GM21515 (cell line): ENCODE results near the gene IL32.

Experiments used
- ATAC-seq: cut with Tn5 transposase; IDR thresholded peaks from one replicate; pipeline ENCODE4 v1.9.1; 2021; ENCODE audit not compliant: unreplicated experiment

The IL32 gene, protein sequence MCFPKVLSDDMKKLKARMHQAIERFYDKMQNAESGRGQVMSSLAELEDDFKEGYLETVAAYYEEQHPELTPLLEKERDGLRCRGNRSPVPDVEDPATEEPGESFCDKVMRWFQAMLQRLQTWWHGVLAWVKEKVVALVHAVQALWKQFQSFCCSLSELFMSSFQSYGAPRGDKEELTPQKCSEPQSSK

GRCh38 chr16:3065069-3065741 is at the start of gene IL32:
IL32 (plus strand) TSS chr16:3065640; CDS start chr16:3065812, 172 bp downstream.
- no peak for ATAC-seq

GRCh38 chr16:3015865-3016521 is 49.4 kb upstream of the IL32 start:
- ATAC-seq = no peak

GRCh38 chr16:3017344-3017743 is 48.1 kb upstream of the IL32 start:
- ATAC-seq = no peak

- no peak for ATAC-seq
Observed at GRCh38 chr16:3017794-3018506, 47.5 kb upstream of the IL32 start, which contains the start of gene CLDN6. CLDN6 (minus strand) TSS chr16:3018183; CDS start chr16:3016021, 2,162 bp downstream.

DNA sequence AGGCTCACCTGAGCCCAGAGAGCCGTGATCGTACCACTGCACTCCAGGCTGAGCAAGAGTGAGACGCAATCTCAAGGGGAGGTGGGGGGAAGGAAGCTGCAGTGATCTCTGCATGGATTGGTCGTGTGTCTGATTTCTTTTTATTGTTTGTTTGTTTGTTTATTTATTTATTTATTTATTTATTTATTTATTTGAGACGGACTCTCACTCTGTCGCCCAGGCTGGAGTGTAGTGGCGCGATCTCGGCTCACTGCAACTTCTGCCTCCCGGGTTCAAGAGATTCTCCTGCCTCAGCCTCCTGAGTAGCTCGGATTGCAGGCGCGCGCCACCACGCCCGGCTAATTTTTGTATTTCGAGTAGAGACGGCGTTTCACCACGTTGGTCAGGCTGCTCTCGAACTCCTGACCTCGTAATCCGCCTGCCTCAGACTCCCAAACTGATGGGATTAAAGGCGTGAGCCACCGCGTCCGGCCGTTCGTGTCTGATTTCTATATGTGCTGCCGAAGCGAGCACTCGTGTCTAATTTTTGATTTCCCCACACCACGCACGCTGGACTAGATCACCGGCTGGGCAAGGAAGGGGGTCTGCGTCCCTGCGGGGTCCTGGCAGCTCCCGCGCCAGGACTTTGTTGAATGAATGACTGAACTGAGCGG is 45.7 kb upstream of the IL32 start:
- no peak for ATAC-seq

DNA sequence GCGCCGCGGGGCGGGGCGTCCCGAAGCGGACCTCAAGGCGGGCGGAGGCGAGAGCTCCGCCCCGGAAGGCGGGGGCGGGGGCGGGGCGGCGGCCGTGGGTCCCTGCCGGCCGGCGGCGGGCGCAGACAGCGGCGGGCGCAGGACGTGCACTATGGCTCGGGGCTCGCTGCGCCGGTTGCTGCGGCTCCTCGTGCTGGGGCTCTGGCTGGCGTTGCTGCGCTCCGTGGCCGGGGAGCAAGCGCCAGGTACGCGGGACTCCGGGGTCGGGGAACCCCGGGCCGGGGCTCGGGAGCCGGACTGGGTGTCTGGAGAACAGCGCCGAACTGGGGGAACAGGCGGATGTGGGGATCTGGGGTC is 45.2 kb upstream of the IL32 start, which contains the start of gene TNFRSF12A:
Gene TNFRSF12A, plus strand, starts transcription at position 122 of the 357 bp plus-strand sequence. Its CDS starts 30 bp downstream, at position 152.
- no peak for ATAC-seq

DNA sequence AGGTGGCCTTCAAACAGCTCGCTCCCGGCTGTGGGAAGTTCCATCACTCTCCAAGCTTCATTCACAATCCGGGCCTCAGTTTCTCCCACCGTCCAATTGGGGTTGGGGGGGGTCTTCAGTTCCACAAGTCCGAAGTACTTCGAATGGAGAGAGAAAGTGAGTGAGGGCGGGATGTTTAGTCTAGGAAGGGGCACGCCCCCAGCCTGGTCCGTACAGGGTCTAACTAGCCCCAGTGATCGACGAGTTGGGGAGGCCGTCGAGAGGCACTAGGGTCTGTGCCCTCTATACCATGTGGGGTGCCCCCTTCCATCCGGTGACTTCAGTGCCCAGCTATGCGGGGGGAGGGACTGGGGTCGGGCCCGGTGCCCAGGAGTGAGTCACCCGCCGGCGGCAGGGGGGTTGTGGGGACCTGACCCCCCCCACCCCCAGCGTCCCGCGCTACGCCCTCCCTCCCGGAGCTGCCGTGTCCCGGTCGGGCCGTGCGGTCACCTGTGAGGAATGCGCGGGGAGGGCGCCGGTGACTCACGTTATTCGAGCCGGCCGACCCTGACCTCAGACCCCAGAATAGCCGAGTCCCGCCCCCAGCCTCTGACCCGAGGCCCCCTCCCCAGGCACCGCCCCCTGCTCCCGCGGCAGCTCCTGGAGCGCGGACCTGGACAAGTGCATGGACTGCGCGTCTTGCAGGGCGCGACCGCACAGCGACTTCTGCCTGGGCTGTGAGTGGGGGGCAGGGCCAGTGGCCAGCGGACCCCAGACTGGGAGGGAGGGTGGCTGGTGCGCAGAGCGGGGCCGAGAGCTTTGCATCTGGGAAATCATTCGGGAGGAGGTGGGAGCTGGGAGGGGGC is 44.6 kb upstream of the IL32 start:
- no peak for ATAC-seq

- ATAC-seq = no peak
Observed at GRCh38 chr16:3021449-3022207, 43.8 kb upstream of the IL32 start.

DNA sequence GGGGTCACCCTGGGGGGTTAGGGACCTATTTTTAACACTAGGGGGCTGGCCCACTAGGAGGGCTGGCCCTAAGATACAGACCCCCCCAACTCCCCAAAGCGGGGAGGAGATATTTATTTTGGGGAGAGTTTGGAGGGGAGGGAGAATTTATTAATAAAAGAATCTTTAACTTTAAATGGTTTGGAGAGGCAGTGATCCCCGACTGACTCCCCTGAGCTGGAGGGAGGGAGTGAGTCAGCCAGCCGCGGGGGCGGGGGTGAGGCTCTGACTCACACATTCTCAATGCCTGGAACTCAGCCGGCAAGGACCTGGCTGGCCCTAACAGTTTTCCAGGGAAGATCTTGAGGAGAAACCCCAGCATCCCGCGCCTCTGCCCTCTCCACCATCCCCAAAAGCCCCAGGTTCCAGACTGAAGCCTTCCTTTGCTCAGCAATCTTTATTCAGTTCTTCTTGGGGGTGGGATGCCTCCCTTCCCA is 43.2 kb upstream of the IL32 start:
- ATAC-seq = no peak

- no peak for ATAC-seq
Observed at GRCh38 chr16:3022684-3023414, 42.6 kb upstream of the IL32 start.

DNA sequence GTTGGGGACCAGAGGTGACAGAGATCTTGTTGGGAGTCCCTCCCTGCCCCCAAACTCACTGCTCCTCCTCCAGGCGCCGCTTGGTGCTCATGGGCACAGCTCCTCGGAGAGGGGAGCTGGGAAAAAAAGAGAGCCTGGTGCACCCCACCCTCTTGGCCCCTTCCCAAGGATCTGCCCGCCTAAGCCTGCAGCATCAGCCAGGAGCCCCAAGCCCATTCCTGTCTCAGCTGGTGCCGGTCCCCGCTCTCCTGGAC is 42.1 kb upstream of the IL32 start:
- ATAC-seq = no peak

DNA sequence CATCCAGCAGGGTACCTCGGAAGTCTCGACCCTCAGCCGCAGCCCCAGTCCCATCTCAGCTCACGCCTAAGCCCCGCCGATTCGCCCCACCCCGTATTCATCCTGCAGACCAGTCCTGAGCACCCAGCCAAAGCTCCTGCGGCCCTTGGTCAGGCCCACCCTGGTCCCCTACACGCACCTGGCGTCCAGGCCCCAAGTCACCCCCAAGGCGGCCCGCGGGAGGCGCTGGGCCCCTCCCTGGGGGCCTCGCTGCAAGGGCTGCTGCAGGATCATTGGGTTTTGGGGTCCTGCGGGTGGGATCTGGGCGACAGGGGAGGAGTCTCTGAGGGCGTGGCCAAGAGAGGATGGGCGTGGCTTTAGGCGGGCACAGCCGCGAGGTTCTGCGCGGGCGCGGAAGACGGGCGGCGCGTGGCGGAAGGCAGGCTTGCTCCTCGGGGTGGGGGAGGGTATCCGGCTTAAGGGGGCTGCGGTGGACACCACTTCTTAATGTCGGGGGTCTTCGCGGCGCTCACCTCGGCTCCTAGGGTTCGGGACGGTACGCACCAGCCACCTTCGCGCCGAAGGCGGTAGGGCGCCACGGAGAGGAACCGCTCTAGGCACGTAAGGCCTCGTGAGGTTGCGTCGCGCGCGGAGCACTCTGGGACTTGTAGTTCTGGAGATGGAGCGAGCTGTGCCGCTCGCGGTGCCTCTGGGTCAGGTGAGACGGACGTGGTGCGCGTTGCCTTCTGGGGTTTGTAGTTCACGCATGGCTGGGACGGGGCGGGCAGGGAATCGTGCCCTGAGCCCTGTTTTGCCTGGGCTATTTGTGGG is 41.6 kb upstream of the IL32 start, which contains the start of the genes HCFC1R1 and THOC6:
Gene HCFC1R1, minus strand, starts transcription at position 274 of the 810 bp plus-strand sequence. Its CDS starts 1 bp downstream, at position 273.
Gene THOC6, plus strand, starts transcription at position 367 of the 810 bp plus-strand sequence. Its CDS starts 292 bp downstream, at position 659.
- ATAC-seq = peak; percentile 71

DNA sequence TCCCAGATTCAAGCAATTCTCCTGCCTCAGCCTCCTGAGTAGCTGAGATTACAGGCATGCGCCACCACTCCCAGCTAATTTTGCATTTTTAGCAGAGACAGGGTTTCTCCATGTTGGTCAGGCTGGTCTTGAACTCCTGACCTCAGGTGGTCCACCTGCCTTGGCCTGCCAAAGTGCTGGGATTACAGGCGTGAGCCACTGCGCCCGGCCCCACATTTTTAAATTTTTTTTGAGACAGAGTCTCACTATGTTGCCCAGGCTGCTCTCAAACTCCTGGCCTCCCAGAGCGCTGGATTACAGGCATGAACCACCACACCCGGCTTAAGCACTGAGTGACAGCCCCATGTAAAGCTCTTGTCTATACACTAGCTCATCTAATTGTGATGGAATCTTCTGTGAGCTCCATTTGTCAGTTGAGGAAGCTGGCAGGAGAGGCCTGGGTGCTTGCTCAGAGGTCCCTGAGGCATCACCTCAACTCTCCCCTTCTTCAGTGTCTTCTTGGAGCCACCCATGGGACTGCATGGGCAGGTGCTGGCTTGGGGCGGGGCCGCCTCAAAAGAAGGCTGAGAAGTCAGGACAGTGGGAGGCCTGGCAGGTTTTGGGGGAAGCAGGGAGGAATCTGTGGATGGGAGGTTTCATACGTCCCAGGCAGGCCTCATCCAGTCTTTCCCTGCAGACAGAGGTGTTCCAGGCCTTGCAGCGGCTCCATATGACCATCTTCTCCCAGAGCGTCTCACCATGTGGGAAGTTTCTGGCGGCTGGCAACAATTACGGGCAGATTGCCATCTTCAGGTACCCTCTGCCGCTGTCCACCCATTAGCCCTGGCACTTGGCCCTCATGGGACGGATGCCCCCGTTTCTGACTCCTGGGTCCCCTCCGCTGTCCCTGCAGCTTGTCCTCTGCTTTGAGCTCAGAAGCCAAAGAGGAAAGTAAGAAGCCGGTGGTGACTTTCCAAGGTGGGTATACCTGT is 40.1 kb upstream of the IL32 start:
- ATAC-seq = no peak

DNA sequence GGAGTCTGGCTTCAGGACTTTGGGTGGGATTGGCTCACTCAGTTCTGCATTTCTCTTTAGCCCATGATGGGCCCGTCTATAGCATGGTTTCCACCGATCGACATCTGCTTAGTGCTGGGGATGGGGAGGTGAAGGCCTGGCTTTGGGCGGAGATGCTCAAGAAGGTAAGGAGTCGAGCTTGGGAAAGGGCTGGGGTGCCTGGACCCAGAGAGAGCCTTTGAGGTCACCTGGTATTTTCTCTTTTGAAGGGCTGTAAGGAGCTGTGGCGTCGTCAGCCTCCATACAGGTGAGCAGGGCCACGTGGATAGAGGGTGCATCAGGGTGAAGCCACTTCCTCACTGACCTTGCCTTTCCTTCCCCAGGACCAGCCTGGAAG is 39.4 kb upstream of the IL32 start:
- ATAC-seq = no peak

DNA sequence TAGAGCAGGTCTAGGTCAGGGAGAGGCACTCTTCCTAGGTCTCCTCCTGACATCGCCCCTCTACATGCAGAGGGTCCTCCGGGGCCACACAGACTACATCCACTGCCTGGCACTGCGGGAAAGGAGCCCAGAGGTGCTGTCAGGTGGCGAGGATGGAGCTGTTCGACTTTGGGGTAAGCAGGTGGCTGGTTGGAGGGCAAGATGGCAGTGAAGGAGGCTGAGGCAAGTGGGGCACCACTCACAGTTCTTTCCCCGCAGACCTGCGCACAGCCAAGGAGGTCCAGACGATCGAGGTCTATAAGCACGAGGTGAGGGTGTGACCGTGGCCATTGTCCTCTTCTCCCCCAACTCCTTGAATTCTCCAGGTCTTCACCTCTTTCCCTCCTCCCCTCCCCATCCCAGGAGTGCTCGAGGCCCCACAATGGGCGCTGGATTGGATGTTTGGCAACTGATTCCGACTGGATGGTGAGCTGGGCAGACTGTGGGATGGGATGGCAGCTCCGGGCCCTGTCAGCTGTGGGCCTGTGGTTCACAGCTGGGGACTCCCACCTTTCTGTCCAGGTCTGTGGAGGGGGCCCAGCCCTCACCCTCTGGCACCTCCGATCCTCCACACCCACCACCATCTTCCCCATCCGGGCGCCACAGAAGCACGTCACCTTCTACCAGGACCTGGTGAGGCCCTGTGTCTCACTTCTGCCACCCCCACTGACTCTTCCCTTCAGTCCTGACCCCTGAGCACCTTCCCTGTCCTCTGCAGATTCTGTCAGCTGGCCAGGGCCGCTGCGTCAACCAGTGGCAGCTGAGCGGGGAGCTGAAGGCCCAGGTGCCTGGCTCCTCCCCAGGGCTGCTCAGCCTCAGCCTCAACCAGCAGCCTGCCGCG is 38.6 kb upstream of the IL32 start:
- no peak for ATAC-seq

DNA sequence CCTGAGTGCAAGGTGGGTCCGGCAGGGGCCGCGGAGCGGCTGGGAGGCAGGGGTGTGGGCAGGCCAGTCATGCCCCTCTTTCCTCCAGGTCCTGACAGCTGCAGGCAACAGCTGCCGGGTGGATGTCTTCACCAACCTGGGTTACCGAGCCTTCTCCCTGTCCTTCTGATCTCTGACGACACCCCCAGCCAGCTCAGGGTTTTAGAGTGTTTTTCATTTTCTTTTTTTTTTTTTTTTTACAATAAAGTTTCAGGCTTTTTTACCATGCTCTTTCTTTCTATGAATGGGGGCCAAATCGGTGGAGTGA is 38.0 kb upstream of the IL32 start:
- ATAC-seq = no peak
